NCI-H1930 (cell line): ENCODE results near the gene FAT2.
"Not testable (repeated sequence)": the region's sequence is repeated elsewhere in the genome, so short reads cannot be mapped to it uniquely, and the experiment has no call there.

Experiments
- DNase-seq, 2 experiments: peaks; one replicate each; lab custom pipeline; 2025; lab: John Stamatoyannopoulos, UW

The FAT2 gene

DNA sequence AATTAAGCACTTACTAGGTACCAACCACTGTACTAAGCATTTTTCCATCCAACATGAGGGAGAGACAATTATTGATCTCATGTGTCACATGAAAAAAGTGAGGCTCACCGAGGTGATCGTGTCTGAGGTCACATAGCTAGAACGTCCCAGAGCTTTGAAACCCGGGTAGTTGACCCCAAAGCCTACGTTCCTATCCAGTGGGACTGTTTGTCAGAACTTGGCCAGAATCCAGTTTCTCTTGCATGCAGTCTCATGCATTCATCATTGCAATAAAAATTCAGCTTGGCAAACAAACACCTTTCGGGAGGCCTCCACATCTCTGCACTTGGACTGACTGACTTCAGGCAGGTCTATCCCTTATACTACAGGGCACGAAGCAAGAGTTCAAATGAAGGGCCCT lies 23.4 kb upstream of the FAT2 start:
- DNase-seq, result no peak

GRCh38 chr5:151612689-151613427 lies 21.7 kb upstream of the FAT2 start:
- DNase-seq, result no peak

DNA sequence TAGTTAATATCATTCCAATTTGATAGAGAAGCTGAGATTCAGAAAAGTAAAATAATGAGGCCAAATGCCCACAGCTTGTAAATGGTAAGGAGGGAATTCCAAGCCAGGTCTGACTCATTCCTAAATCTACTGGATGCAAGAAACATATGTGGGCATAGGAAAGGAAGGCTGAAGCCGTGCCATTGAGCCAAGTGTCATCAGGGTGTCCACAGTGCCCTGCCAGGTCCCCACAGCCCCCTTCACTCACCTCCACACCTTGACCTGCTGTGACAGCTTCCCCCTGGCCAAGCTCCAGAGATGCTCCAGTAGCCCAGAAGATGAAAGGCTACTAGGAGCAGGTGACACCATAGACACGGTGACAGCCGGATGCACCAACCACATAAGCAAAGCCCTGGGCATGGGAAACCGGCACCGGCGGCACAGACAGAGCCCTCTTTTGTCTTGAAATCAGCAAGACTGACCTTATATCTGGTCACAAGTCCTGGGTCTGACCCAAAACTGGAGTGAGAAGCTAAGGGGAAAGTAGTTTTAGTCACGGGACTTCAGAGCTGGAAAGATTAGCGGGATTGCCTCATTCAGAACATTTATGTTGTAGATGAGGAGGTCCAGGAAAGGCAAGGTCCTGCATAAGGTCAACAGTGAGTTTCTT lies 20.1 kb upstream of the FAT2 start:
- DNase-seq, result no peak

DNA sequence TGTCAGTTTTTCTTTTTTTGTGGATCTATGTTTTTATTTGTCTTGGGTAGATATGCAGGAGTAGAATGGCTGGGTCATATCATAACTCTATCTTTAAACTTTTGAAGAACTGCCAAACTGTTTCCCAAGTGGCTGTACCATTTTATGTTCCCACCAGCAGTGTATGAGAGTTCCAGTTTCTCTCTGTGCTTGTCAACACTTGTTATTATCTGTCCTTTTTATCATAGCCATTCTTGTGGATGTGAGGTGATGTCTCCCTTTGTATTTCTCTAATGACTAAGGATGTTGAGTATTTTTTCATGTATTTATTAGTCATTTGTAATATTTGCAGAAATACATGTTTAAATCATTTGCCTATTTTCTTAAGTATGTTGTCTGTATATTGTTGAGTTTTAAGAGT lies 17.4 kb upstream of the FAT2 start:
- no peak for DNase-seq

- DNase-seq, result no peak
Observed at GRCh38 chr5:151607304-151607703, 16.2 kb upstream of the FAT2 start.

DNA sequence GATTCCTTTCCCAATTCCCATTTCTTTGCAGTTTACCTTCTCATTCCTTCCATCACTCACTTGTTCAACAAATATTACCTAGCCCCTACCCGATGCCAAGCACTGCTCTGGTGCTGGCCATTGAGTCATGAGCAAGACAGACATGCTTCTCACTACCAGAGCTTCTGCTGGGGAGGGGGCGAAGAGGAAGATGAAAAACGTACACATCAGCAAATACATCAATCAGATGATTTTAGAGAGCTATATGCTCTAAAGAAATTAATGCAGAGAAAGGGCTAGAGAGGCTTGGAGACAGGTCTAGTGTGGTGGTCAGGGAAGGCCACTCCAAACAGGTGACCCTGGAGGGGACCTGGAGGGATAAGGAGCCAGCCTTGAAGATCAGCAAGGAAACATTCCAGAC lies 14.4 kb upstream of the FAT2 start:
- DNase-seq, result no peak

DNA sequence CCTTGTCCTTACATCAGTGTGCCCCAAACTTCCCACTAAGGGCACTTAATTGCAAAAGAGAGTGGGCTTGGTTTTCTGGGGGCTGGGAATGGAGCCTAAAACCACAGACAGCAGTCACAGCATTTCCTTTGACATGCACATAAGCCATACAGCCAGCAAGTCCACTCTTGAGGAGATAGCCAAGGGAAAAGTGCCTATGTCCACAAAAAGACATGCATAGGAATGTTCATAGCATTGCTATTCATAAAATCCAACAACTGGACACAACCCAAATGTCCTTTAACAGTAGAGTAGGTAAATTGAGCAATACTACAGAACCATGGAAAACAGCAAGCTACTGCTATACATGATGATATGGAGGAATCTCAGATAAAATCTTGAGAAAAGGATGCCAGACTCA lies 11.7 kb upstream of the FAT2 start:
- no peak for DNase-seq

- no peak for DNase-seq
Observed at GRCh38 chr5:151601391-151601790, 10.3 kb upstream of the FAT2 start.

DNA sequence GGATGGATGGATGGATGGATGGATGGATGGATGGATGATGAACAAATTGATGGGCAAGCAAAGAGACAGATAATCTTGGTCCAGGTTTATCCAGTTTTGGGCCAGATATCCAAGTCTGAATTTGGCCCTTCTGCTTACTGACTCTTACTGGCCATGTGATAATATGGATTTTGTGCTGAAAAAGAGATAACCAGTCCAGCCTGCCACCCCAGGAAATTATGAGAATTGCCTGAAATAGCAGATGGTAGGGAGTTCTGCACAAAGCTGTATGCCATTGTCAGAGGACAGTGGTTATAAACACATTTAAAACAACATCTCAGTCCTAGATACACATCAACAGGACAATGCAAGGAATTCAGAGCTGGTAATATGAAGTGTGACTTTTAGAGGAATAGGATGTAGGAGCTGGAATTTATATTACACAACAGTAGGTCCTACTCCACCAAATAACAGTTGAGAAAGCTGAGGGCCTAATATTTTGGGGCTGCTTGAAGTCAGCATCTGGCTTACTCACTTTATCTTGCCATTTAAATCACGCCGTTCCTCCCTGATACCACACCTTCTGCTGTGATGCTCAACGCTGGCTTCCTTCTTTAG lies 9.0 kb upstream of the FAT2 start:
- no peak for DNase-seq

- no peak for DNase-seq
Observed at GRCh38 chr5:151598984-151599383, 7.9 kb upstream of the FAT2 start.

DNA sequence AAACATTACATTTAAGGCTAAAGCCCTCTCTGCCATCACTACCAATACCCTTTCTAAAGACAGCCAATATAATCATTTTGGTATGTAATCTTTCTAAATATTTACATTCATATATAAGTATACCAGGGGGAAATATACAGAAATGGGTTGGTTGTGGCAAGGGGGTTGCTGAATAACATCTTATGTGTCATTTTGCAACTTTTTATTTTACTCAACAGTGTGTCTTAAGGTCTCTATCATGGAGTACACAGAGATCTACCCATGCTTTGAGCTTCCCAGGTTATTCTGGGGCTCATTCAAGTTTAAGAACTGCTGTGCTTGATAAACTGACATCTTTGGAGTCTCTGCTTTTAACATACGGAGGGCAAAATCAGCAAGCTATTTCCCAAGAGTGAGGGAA lies 7.4 kb upstream of the FAT2 start:
- no peak for DNase-seq

GRCh38 chr5:151597749-151598148 lies 6.6 kb upstream of the FAT2 start:
- DNase-seq, result no peak

DNA sequence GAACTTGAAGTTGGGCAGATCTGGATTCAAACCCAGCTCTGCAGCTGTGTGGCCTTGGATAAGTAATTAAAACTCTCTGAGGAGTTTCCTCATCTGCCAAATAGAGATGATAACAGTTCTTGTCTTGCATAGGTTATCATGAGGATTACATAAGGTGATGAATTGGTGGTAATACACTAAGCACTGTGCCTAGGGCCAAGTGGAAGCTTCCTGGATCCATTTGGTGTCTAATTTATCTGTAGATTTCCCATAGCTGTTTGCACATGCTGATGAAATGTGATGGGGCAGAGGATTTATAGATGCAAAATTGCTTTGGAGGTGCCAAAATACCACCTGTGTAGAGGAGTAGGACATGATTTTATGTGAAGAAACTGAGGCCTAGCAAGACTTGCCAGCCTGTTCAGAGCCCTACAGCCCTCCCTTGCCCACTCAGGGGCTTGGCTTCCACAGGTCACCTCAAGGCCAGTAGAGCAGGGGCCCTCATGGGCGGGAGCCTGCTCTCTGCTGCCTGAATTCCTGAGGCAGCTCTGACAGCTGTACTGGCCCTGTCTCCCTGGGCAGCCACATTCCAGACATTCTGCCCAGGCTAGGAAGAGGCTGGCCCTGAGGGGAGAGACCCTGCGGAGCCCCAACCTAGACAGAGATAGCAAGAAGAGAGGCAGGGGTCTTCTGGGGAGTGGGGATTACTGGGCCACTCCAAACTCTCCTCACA lies 5.9 kb upstream of the FAT2 start:
- no peak for DNase-seq

DNA sequence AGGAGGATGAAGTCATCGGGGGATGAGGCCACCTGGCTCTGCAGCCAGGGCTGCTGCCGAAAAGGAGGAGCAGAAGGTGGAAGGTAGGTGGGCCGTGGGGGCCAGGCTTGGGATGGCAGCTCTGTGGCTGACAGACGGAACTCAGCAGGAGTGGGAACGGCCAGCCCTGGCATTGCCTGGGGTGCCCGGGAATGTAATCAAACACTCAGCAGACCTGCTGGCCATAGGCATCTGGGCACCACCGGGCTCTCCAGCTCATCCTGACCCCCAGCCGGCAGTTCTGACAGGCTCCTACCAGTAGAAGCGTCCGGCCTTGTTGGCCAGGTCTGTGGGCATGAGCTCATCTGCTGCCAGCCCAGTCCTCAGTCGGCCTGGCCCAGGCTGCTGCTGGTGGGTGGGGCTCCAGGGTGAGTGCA lies 4.3 kb upstream of the FAT2 start:
- no peak for DNase-seq

DNA sequence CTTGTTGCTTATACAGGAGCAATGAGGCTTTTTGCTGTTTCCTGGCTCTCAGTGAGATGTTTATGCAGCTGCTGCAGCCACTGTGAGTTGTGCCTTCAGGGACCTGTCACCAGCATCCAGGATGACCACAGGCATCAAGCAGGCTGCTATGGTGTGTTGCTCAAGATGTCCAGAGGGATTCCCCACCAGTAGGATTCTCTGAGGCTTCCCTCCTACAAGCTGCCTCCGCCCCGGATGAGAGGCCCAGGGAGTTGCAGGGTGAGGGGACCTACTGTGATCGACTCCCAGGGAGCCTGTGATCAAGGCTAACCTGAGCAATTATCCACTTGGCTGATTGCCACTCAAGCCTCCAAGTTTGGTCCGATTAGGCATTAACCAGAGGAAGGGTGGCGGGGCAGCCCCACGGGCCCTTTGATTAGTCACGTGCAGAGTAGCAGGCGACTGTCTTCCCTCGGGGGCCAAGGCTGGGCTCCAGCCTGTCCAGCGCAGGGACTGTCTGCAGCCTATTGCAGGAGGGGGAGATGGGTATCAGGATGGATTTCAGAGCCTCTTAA lies 1.8 kb upstream of the FAT2 start:
- DNase-seq, result no peak

DNA sequence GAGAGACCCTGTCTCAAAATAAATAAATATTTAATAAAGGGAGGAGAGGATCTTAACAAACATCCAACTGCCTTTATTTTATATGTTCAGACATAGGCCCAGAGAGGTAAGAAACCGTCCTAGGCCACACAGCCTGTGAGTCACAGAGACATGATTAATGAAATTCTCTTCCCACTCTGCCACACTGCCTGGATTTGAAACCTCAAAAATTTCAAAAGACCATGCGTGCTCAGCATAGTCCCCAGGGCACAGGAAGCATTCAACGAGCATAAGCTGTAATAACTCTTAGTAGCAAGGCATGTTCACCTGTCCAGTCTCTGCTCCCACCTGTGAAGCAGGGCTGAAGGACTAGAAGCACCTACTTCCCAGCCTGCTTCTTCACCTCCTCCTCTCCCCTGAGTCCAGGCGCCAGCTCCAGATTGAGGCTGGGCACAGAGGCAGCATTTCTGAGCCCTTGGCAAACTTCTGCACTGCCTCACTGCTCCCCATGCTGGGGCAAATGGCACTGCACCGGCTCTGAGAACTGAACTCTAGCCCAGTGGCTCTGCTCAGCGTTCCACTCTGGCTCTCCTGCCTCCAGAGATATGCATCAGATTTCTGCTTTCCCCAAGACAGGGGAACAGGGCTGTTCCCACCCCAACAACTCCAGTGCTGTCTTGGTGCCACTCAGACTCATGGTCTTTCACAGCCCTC lies 1.1 kb downstream of the FAT2 start:
- DNase-seq, result no peak

DNA sequence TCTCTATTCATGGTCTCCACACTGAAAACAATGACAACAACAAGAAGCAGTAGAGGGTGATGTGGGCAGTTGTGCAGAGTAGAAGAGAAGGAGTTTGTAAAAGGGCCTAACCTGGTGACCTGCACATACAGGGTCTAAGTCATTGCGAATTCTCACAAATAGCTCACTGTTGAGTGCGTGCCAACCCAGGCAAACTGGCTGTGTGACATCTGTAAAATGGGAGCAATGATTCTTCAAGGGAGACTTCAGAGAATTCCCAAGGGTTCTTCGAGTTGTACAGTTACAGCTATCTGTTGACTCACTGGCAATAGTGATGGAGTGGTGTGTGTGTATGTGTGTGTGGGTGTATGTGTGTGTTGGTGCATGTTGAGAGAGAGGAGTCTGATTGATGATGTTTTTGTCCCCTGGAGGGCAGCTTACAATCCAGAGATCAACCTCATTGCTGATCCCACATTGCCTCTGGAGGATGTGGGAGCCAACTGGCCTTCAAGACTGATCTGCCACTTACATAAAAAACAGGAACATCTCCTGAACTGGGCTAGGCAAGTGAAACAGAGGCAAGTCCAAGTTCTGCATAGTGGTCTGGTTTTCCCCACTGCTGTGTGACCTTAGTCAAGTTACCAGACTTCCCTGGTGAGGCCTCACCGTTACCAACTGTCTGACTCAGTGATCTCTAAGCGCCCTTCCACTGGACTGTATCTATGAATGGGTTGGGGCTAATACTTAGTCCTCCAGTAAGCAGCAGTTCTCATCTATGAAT lies 3.2 kb downstream of the FAT2 start:
- no peak for DNase-seq

- no peak for DNase-seq
Observed at GRCh38 chr5:151585970-151586369, 5.2 kb downstream of the FAT2 start.

- not testable (repeated sequence) for DNase-seq
Observed at GRCh38 chr5:151585344-151585743, 5.8 kb downstream of the FAT2 start.

DNA sequence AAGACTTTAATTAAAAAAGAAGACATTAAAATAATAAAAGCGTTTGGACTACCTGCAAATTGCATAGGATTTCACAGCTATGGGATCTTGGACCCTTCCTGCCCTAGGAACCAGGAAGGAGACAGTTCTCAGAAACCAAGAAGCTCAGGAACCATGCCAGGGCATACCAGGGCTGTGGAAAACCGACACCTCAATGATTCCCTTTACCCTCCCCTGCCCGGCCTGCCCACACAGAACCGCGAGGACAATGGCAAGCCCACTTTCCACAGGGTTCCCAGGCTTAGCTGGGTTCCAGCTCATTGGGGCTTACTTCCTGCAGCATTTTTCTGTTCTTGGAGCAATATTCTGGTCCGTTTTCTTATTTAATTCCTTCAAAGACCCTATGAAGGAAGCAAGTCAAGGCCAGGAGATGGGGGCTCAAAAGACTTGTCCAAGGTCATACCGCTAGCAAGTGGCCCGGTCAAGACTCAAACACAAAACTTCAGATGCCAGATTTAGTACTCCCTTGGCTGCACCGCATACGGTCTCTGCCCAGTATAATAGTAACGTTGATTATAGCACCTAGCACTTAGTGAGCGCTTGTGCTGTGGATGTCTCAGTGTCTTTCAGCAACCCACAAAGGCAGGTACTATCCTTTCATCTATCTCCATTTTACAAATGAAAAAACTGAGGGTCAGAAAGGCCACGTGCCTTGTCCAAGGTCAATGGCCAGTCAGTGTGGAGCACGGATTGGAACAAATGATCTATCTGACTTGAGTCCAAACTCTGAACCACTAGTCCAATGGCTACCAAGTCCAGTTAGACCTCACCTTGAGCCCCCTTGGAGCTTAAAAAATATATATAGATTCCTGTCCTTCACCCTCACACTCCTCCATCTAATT lies 6.8 kb downstream of the FAT2 start:
- DNase-seq, result no peak
